ENCODE measurements around the gene ODAD3.
"Not testable (repeated sequence)": the region's sequence is repeated elsewhere in the genome, so short reads cannot be mapped to it uniquely, and the experiment has no call there.

ODAD3 gene

DNA sequence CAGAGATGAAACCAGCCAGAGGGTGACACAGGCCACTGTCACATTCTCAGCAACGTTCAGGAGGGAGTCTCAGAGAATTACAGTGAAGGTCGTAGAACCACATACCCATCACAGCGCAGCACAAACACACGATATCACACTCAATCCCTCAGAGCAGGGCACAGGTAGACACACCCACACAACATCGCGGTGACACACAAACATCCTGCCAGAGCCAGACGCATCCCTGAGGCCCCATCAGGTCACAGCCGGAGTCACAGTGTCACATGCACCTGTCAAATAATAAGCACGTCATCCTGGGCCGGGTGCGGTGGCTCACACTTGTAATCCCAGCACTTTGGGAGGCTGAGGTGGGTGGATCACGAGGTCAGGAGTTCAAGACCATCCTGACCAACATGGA, 28.5 kb upstream of the ODAD3 start:
- H3K9me3 ChIP-seq (ENCODE audit: low read depth, low read length), result no peaks in the 10 kb centered on the region
- no peak overlapping the region for H3K27ac ChIP-seq
- no peaks in the 10 kb centered on the region for H3K36me3 ChIP-seq (ENCODE audit: insufficient read depth, low read length)
- H3K9ac ChIP-seq (ENCODE audit: insufficient read length), result no peak overlapping the region
- DNase-seq (ENCODE audit: low read depth, low spot score), result no peak
- TF ChIP-seq FOXP2 (optimal IDR thresholded peaks at IDR 0.05; ENCODE audit: control extremely low read depth, extremely low read length, insufficient read depth) (no peak), EZH2 (IDR thresholded peaks at IDR 0.05) (no peak), POLR2AphosphoS5 (IDR thresholded peaks at IDR 0.05; ENCODE audit: borderline replicate concordance, low read depth, low read length) (no peak)
- H3K4me3 ChIP-seq, result no peak overlapping the region

DNA sequence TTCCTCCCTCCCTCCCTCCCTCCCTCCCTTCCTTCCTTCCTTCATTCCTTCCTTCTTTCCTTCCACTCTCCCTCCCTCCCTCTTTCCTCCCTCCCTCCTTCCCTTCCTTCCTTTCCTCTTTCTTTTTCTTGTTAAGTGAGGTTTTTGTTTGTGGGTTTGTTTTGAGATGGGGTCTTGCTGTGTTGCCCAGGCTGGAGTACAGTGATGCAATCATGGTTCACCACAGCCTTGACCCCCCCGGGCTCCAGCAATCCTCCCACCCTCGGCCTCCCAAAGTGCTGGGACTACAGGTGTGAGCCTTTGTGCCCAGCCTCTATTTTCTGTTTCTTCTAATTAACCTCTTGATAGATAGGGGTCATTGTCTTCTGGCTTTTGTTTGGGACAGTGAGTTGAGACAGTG, 26.5 kb upstream of the ODAD3 start:
- Histone ChIP-seq H3K9me3 (ENCODE audit: low read depth, low read length) (no peaks in the 10 kb centered on the region), H3K9ac (ENCODE audit: insufficient read length) (no peak overlapping the region), H3K27ac (no peak overlapping the region), H3K36me3 (ENCODE audit: insufficient read depth, low read length) (no peaks in the 10 kb centered on the region), H3K4me3 (no peak overlapping the region)
- DNase-seq (ENCODE audit: low read depth, low spot score), result no peak
- TF ChIP-seq EZH2 (IDR thresholded peaks at IDR 0.05) (no peak), FOXP2 (optimal IDR thresholded peaks at IDR 0.05; ENCODE audit: control extremely low read depth, extremely low read length, insufficient read depth) (no peak), POLR2AphosphoS5 (IDR thresholded peaks at IDR 0.05; ENCODE audit: borderline replicate concordance, low read depth, low read length) (no peak)

GRCh38 chr19:11460207-11460606, 25.3 kb upstream of the ODAD3 start:
- Histone ChIP-seq H3K27ac (no peak overlapping the region), H3K36me3 (ENCODE audit: insufficient read depth, low read length) (no peaks in the 10 kb centered on the region), H3K9me3 (ENCODE audit: low read depth, low read length) (no peaks in the 10 kb centered on the region), H3K4me3 (no peak overlapping the region), H3K9ac (ENCODE audit: insufficient read length) (no peak overlapping the region)
- DNase-seq (ENCODE audit: low read depth, low spot score), result no peak
- no peak for TF ChIP-seq EZH2 (IDR thresholded peaks at IDR 0.05)
- TF ChIP-seq POLR2AphosphoS5 (IDR thresholded peaks at IDR 0.05; ENCODE audit: borderline replicate concordance, low read depth, low read length), result no peak
- no peak for TF ChIP-seq FOXP2 (optimal IDR thresholded peaks at IDR 0.05; ENCODE audit: control extremely low read depth, extremely low read length, insufficient read depth)

DNA sequence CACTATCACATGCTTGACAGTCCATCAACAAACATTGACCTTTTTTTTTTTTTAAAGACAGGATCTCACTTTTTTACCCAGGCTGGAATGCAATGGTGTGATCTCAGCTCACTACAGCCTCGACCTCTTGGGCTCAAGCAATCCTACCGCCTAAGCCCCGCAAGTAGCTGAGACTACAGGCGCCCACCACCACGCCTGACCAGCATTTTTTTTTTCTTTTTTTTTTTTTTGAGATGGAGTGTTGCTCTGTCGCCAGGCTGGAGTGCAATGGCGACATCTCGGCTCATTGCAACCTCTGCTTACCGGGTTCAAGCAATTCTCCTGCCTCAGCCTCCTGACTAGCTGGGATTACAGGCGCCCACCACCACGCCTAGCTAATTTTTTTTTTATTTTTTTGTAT, 24.0 kb upstream of the ODAD3 start:
- not testable (repeated sequence) for DNase-seq (ENCODE audit: low read depth, low spot score); H3K9me3 ChIP-seq (ENCODE audit: low read depth, low read length); H3K36me3 ChIP-seq (ENCODE audit: insufficient read depth, low read length); H3K27ac ChIP-seq; H3K9ac ChIP-seq (ENCODE audit: insufficient read length); H3K4me3 ChIP-seq

GRCh38 chr19:11458236-11458900, 23.4 kb upstream of the ODAD3 start:
- no peak for TF ChIP-seq EZH2 (IDR thresholded peaks at IDR 0.05)
- no peak for TF ChIP-seq FOXP2 (optimal IDR thresholded peaks at IDR 0.05; ENCODE audit: control extremely low read depth, extremely low read length, insufficient read depth)
- TF ChIP-seq POLR2AphosphoS5 (IDR thresholded peaks at IDR 0.05; ENCODE audit: borderline replicate concordance, low read depth, low read length), result no peak
- H3K9me3 ChIP-seq (ENCODE audit: low read depth, low read length), result no peaks in the 10 kb centered on the region
- no peaks in the 10 kb centered on the region for H3K36me3 ChIP-seq (ENCODE audit: insufficient read depth, low read length)
- H3K9ac ChIP-seq (ENCODE audit: insufficient read length), result no peak overlapping the region
- H3K27ac ChIP-seq, result no peak overlapping the region
- no peak for DNase-seq (ENCODE audit: low read depth, low spot score)
- H3K4me3 ChIP-seq, result no peak overlapping the region

DNA sequence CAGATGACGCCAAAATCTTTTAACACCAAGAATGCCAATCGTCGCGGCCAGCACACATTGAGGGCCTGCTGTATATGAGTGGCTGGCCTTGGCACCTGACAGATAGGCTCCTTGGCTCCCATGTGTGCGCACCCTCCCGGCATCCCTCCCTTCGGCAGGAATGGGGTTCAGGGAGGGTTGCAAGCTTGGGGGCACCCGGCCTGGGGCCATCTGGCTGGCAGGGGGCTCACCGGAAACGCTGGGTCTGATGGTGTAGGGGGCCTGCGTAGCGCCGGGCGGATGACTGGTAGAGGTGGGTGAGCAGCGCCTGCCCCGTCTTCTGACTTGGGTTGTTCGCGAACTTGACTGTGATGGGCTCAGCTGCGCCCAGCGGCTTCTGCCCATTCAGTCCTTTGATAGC, 22.9 kb upstream of the ODAD3 start:
- no peaks in the 10 kb centered on the region for H3K36me3 ChIP-seq (ENCODE audit: insufficient read depth, low read length)
- TF ChIP-seq EZH2 (IDR thresholded peaks at IDR 0.05) (no peak), POLR2AphosphoS5 (IDR thresholded peaks at IDR 0.05; ENCODE audit: borderline replicate concordance, low read depth, low read length) (no peak), FOXP2 (optimal IDR thresholded peaks at IDR 0.05; ENCODE audit: control extremely low read depth, extremely low read length, insufficient read depth) (no peak)
- DNase-seq (ENCODE audit: low read depth, low spot score), result no peak
- no peak overlapping the region for H3K9ac ChIP-seq (ENCODE audit: insufficient read length)
- no peaks in the 10 kb centered on the region for H3K9me3 ChIP-seq (ENCODE audit: low read depth, low read length)
- H3K4me3 ChIP-seq, result no peak overlapping the region
- H3K27ac ChIP-seq, result no peak overlapping the region

DNA sequence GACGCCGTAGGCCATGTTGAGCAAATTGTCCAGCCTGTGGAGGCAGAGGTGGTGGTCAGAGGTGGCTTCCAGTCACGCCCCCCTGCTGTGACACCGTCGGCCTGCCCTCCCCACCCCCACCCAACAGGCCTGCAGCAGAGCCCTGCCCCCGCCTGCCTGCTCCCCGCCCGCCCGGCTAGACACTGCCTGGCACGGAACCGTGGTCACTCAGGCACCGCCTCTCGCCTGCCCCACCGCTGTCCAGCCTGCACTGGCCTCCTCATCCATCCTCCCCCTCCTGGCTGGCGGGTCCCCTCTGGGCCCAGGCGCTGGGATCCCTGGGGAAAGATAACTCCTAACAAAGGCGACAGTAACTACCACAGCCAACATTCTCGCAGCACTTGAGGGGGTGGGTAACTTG, 22.2 kb upstream of the ODAD3 start:
- Histone ChIP-seq H3K9ac (ENCODE audit: insufficient read length) (no peak overlapping the region), H3K36me3 (ENCODE audit: insufficient read depth, low read length) (no peaks in the 10 kb centered on the region), H3K4me3 (no peak overlapping the region), H3K9me3 (ENCODE audit: low read depth, low read length) (no peaks in the 10 kb centered on the region), H3K27ac (no peak overlapping the region)
- DNase-seq (ENCODE audit: low read depth, low spot score), result no peak
- TF ChIP-seq EZH2 (IDR thresholded peaks at IDR 0.05), result no peak
- no peak for TF ChIP-seq POLR2AphosphoS5 (IDR thresholded peaks at IDR 0.05; ENCODE audit: borderline replicate concordance, low read depth, low read length)
- TF ChIP-seq FOXP2 (optimal IDR thresholded peaks at IDR 0.05; ENCODE audit: control extremely low read depth, extremely low read length, insufficient read depth), result no peak

GRCh38 chr19:11456659-11457058, 21.7 kb upstream of the ODAD3 start:
- Histone ChIP-seq H3K36me3 (ENCODE audit: insufficient read depth, low read length) (no peaks in the 10 kb centered on the region), H3K9me3 (ENCODE audit: low read depth, low read length) (no peaks in the 10 kb centered on the region), H3K4me3 (no peak overlapping the region), H3K9ac (ENCODE audit: insufficient read length) (no peak overlapping the region), H3K27ac (no peak overlapping the region)
- TF ChIP-seq FOXP2 (optimal IDR thresholded peaks at IDR 0.05; ENCODE audit: control extremely low read depth, extremely low read length, insufficient read depth) (no peak), POLR2AphosphoS5 (IDR thresholded peaks at IDR 0.05; ENCODE audit: borderline replicate concordance, low read depth, low read length) (no peak), EZH2 (IDR thresholded peaks at IDR 0.05) (no peak)
- no peak for DNase-seq (ENCODE audit: low read depth, low spot score)

DNA sequence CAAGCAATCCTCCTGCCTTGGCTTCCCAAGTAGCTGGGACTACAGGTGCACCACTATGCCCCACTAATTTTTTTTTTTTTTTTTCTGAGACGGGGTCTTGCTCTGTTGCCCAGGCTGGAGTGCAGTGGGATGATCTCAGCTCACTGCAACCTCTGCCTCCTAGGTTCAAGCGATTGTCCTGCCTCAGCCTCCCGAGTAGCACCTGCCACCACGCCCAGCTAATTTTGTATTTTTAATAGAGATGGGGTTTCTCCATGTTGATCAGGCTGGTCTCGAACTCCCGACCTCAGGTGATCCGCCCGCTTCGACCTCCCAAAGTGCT, 20.3 kb upstream of the ODAD3 start:
- DNase-seq (ENCODE audit: low read depth, low spot score); H3K9me3 ChIP-seq (ENCODE audit: low read depth, low read length); H3K9ac ChIP-seq (ENCODE audit: insufficient read length); H3K36me3 ChIP-seq (ENCODE audit: insufficient read depth, low read length); H3K4me3 ChIP-seq; H3K27ac ChIP-seq: not testable (repeated sequence)
